Measurements from ENCODE around the gene ITGA2. TPM values are rescaled to one million over a fixed set of nuclear protein-coding genes. Genes with fewer than 3 reads are reported as not detected.

ITGA2 gene
- total RNA-seq, 2 donors from 2014 or later, result 1.5 to 2.3 TPM

DNA sequence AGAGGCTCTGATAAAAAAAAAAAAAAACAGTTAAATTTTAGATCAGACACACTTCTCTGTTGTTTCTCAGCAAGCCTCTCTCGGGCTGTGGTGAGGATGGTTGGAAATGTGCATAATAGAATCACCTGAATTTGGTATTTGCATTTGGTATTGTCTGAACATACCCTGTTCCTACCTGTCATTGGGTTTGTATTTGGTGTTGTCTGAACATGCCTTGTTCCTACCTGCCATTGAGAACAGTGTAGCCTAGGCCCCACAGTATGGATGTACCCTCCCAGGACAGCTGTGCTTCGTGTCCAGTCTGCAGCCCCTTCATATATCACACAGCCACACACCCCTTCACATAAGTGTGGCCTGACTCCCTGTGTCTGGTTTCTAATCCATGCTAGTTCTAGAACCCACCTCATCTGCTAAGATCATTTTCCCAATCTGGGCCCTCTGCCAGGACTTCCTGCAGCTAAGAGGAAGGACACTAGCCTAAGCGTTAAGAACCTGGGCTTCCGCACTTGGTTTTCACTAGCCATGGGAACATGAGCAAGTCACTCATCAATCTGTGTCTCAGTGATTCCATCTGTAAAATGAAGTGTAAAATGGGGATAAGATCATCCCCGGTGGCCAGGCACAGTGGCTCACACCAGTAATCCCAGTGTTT lies 49.2 kb downstream of the ITGA2 start:
- Histone ChIP-seq H3K27ac (no peak overlapping the region), H3K27me3 (no peaks in the 10 kb centered on the region), H3K36me3 (no peaks in the 10 kb centered on the region), H3K9me3 (no peaks in the 10 kb centered on the region), H3K4me1 (no peaks in the 10 kb centered on the region), H3K4me3 (no peak overlapping the region)
- no peak for DNase-seq (ENCODE audit: low spot score)
- TF ChIP-seq, protein P1, sequence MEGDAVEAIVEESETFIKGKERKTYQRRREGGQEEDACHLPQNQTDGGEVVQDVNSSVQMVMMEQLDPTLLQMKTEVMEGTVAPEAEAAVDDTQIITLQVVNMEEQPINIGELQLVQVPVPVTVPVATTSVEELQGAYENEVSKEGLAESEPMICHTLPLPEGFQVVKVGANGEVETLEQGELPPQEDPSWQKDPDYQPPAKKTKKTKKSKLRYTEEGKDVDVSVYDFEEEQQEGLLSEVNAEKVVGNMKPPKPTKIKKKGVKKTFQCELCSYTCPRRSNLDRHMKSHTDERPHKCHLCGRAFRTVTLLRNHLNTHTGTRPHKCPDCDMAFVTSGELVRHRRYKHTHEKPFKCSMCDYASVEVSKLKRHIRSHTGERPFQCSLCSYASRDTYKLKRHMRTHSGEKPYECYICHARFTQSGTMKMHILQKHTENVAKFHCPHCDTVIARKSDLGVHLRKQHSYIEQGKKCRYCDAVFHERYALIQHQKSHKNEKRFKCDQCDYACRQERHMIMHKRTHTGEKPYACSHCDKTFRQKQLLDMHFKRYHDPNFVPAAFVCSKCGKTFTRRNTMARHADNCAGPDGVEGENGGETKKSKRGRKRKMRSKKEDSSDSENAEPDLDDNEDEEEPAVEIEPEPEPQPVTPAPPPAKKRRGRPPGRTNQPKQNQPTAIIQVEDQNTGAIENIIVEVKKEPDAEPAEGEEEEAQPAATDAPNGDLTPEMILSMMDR (IDR thresholded peaks at IDR 0.05), result no peak

DNA sequence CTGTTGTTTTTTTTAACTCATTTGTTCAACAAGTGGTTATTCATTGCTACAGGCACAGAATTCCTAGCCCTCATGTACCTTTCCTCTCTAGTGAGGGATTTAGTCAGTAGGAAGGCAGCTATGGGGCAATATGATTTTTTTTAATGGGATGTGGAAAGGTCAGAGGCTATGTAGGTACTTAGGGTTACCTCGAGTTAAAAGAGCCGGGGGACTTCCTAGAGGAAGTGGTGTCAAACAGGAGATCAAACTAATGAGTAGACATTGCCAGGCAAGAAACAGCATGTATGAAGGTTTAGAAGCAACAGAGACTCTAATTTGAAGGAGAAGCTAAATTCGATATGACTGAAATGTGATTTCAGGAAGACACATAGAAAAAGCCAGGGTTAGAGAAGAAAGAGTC lies 50.7 kb downstream of the ITGA2 start:
- TF ChIP-seq, protein P1 (IDR thresholded peaks at IDR 0.05), result no peak
- no peaks in the 10 kb centered on the region for H3K9me3 ChIP-seq
- H3K4me1 ChIP-seq, result no peaks in the 10 kb centered on the region
- H3K36me3 ChIP-seq, result no peaks in the 10 kb centered on the region
- no peak for DNase-seq (ENCODE audit: low spot score)
- no peaks in the 10 kb centered on the region for H3K27me3 ChIP-seq
- H3K4me3 ChIP-seq, result no peak overlapping the region
- H3K27ac ChIP-seq, result no peak overlapping the region

DNA sequence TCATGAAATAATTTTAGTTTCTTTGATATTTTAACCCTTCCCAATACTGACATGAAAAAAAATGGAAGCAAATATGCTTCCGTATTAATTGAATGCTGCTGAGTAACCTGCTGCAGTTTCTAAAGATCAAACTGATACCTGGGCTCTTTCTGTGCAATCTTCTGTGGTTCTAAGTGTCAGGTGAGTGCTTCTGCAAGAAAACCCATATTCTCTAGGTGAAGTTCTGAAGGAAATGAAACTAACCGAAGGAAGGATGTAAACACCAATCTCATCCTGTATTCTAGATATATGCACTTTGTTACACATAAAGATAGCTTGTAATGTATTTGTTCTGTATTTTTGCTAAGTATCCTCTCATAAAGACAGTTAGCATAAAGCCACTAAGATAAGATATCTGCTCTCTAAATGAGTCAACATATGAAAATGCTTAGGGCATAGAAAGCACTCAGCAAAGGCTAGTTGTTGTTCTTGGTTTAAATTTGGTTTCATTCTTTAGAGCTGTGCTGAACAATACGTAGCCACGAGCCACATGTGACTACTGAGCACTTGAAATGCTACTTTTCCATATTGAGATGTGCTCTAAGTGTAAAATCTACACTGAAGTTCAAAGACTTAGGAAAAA lies 52.0 kb downstream of the ITGA2 start:
- H3K36me3 ChIP-seq, result no peaks in the 10 kb centered on the region
- no peaks in the 10 kb centered on the region for H3K4me1 ChIP-seq
- H3K27me3 ChIP-seq, result no peaks in the 10 kb centered on the region
- no peak for DNase-seq (ENCODE audit: low spot score)
- TF ChIP-seq, protein P1 (IDR thresholded peaks at IDR 0.05), result no peak
- H3K4me3 ChIP-seq, result no peak overlapping the region
- no peaks in the 10 kb centered on the region for H3K9me3 ChIP-seq
- H3K27ac ChIP-seq, result no peak overlapping the region

DNA sequence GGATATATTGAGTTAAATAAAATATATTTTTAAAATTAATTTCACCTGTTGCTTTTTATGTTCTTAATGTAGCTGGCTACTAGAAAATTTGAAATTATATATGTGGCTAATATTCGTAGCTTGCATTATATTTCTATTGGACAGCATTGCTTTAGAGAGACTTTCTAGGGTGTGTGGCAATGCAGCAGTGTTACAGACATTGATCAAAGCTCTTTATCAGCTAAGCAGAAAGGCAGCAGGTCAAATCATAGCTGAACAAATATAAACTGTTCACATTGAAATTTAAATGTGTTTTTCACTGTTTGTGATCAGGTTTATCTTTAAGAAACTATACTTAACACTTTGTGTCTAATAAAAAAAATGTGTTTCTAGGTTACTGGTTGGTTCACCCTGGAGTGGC lies 52.6 kb downstream of the ITGA2 start:
- DNase-seq (ENCODE audit: low spot score), result no peak
- Histone ChIP-seq H3K4me1 (no peaks in the 10 kb centered on the region), H3K4me3 (no peak overlapping the region), H3K36me3 (no peaks in the 10 kb centered on the region), H3K27ac (no peak overlapping the region), H3K9me3 (no peaks in the 10 kb centered on the region), H3K27me3 (no peaks in the 10 kb centered on the region)
- TF ChIP-seq, protein P1 (IDR thresholded peaks at IDR 0.05), result no peak

DNA sequence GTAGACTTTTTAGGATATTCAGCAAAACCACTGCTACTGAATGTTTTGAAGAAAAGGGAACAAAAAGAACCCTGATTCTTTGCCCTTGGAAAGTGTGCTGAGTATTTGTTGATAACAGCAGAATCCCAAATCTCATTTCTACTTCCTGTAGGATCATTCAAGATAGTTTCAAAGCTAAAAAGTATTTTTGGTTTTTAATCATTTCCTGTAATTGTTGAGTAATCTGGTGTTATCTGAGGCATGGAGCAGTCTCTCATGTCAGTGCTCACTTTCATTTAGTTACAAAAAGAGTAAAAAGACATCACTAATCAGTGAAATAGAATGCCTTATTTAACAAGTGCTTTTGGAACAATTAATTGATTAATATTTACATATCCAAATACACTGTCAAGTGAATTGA lies 56.1 kb downstream of the ITGA2 start:
- TF ChIP-seq, protein P1 (IDR thresholded peaks at IDR 0.05), result no peak
- H3K27ac ChIP-seq, result no peak overlapping the region
- no peaks in the 10 kb centered on the region for H3K27me3 ChIP-seq
- H3K36me3 ChIP-seq, result no peaks in the 10 kb centered on the region
- no peaks in the 10 kb centered on the region for H3K9me3 ChIP-seq
- H3K4me1 ChIP-seq, result no peaks in the 10 kb centered on the region
- H3K4me3 ChIP-seq, result no peak overlapping the region
- no peak for DNase-seq (ENCODE audit: low spot score)

DNA sequence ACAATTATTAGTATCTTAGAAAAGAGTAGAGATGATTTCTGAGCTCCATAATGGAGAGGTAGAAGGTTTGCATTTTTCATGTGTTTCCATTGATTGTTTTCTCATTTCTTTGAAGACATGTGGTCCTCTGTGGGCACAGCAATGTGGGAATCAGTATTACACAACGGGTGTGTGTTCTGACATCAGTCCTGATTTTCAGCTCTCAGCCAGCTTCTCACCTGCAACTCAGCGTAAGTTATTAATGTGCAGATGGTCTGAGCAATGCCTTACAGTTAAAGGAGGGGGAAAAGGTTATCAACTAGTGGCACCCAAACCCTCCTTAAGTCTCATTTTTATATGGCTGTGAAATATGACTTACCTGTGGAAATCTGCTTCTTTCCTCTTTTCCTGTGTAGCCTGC lies 59.1 kb downstream of the ITGA2 start:
- Histone ChIP-seq H3K27ac (no peak overlapping the region), H3K27me3 (no peaks in the 10 kb centered on the region), H3K9me3 (no peaks in the 10 kb centered on the region), H3K4me3 (no peak overlapping the region), H3K36me3 (no peaks in the 10 kb centered on the region), H3K4me1 (no peaks in the 10 kb centered on the region)
- TF ChIP-seq, protein P1 (IDR thresholded peaks at IDR 0.05), result no peak
- DNase-seq (ENCODE audit: low spot score), result no peak
